RPMI8226 (cell line): ENCODE results near the gene MIDN.

Experiments used
- DNase-seq: peaks from one replicate; pipeline ENCODE4 v3.0.0-alpha.2; 2015

Gene MIDN

GRCh38 chr19:1233115-1233667 lies 15.2 kb upstream of the MIDN start:
- no peak for DNase-seq

- no peak for DNase-seq
These were observed 14.1 kb upstream of the MIDN start for GRCh38 chr19:1234051-1234954.

GRCh38 chr19:1234955-1235380 lies 13.4 kb upstream of the MIDN start:
- DNase-seq, result no peak

- no peak for DNase-seq
These were observed 12.5 kb upstream of the MIDN start for GRCh38 chr19:1235625-1236538.

- no peak for DNase-seq
These were observed 11.8 kb upstream of the MIDN start for GRCh38 chr19:1236576-1236975.

GRCh38 chr19:1237027-1237659 lies 11.2 kb upstream of the MIDN start:
- peak; percentile 28 for DNase-seq

- peak; percentile 51 for DNase-seq
These were observed 10.5 kb upstream of the MIDN start, which contains the start of gene CBARP for GRCh38 chr19:1237754-1238368. TSS of gene CBARP (minus strand) at chr19:1238005. CDS start at chr19:1236100, 1,905 bp downstream.

GRCh38 chr19:1238369-1239303 lies 9.7 kb upstream of the MIDN start:
- peak; percentile 25 for DNase-seq

- DNase-seq, result no peak
These were observed 9.0 kb upstream of the MIDN start for GRCh38 chr19:1239420-1239795.

- DNase-seq, result peak; percentile 86
These were observed 8.3 kb upstream of the MIDN start for GRCh38 chr19:1239796-1240737.

GRCh38 chr19:1240925-1241324 lies 7.5 kb upstream of the MIDN start:
- DNase-seq, result no peak

- DNase-seq, result peak; percentile 98
These were observed 6.8 kb upstream of the MIDN start, which contains the start of gene ATP5F1D for GRCh38 chr19:1241417-1242095. TSS of gene ATP5F1D (plus strand) at chr19:1241751. CDS start at chr19:1241851, 100 bp downstream.

GRCh38 chr19:1243768-1244692 lies 4.4 kb upstream of the MIDN start:
- peak; percentile 85 for DNase-seq

GRCh38 chr19:1244693-1245451 lies 3.5 kb upstream of the MIDN start:
- peak; percentile 36 for DNase-seq

GRCh38 chr19:1245494-1246264 lies 2.7 kb upstream of the MIDN start:
- no peak for DNase-seq
